ENCODE measurements around the gene FAM227A. TPM values are rescaled to one million over a fixed set of nuclear protein-coding genes. Genes with fewer than 3 reads are reported as not detected.
A peak's percentile ranks its signal among the peaks of the same experiment; 100 is the strongest.

FAM227A gene
- total RNA-seq, 2 experiments from 2014 or later = 0.23 to 0.36 TPM

- peak overlapping the region; percentile 92 for H3K4me3 Mint-ChIP-seq
- no peaks in the 10 kb centered on the region for H3K27me3 Mint-ChIP-seq
- peaks cover 5% of the 10 kb centered on the region for H3K36me3 Mint-ChIP-seq
- peak overlapping the region; percentile 88 for H3K27ac Mint-ChIP-seq
- POLR2A ChIA-PET = interaction anchor here (0.7 to 2.2 kb wide), 12 partner anchors 62 to 885 kb away, joined by 3 to 8 read pairs (median 4); partner anchors contain the start of genes CBY1, NOL12 and TOMM22
- DNase-seq = peak; percentile 51
- H3K9me3 Mint-ChIP-seq = no peaks in the 10 kb centered on the region
- peaks cover 16% of the 10 kb centered on the region for H3K4me1 Mint-ChIP-seq
- peak; percentile 23 for ATAC-seq (ENCODE audit: low read depth)
Observed at GRCh38 chr22:38570779-38571364, 85.3 kb downstream of the FAM227A start.

DNA sequence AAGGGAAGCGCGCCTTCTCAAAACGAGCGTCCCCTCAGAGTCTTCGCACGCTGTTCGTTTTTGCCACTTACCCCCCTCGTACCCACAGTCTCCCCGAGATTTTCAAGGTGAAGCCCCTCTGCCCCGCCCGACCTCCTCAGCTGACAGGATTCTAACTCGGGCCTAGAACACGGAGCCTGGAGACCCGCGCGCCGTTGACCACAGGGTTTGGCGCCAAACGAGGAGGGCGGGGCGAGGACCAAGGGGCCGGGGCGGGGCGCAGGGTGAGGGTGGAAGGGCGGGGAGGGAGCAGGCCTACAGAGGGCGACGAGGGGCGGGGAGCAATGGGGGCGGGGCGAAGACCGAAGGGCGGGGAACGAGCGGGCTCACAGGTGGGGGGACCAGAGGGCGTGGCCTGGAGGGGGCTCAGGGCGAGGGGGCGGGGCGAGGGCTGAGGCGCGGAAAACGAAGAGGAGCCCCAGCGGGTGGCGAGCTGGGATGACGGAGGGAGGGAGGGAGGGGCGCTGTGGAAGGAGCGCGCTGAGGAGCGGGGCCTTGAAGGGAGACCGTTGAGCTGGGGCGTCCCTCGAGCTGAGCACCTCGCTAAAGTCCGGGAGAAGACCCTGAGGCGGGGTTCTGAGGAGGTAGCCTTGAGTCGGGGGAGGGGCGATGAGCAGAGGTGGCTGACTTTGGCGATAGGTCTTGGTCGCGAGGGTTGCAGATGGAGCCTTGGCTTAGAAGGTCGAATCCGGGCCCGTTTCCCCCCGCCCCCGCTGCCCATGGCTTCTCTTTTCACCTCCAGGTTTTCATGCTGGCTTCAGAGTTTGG lies 86.0 kb downstream of the FAM227A start, which contains the start of gene DMC1:
TSS of gene DMC1 (minus strand) at position 212 of the 807 bp plus-strand sequence. CDS start 1,927 bp downstream, outside the sequence.
- peaks cover 7% of the 10 kb centered on the region for H3K36me3 Mint-ChIP-seq
- POLR2A ChIA-PET = interaction anchor here (0.7 to 2.2 kb wide), 13 partner anchors 22 to 884 kb away, joined by 3 to 8 read pairs (median 4); partner anchors contain the start of genes CBY1, NOL12 and TOMM22
- H3K4me1 Mint-ChIP-seq = peaks cover 16% of the 10 kb centered on the region
- H3K27ac Mint-ChIP-seq = peak within 1 kb of the TSS; percentile 97
- peak within 1 kb of the TSS; percentile 92 for H3K4me3 Mint-ChIP-seq
- H3K27me3 Mint-ChIP-seq = no peaks in the 10 kb centered on the region
- peak; percentile 86 for ATAC-seq (ENCODE audit: low read depth)
- no peaks in the 10 kb centered on the region for H3K9me3 Mint-ChIP-seq
- peak; percentile 98 for DNase-seq

GRCh38 chr22:38569181-38569971 lies 86.8 kb downstream of the FAM227A start:
- no peak for DNase-seq
- Mint-ChIP-seq H3K27ac (peak overlapping the region; percentile 97), H3K4me3 (peak overlapping the region; percentile 92), H3K27me3 (no peaks in the 10 kb centered on the region), H3K4me1 (peaks cover 16% of the 10 kb centered on the region), H3K36me3 (peaks cover 7% of the 10 kb centered on the region), H3K9me3 (no peaks in the 10 kb centered on the region)
- no peak for ATAC-seq (ENCODE audit: low read depth)
- POLR2A ChIA-PET = interaction anchor here (0.7 to 2.2 kb wide), 5 partner anchors 21 to 750 kb away, joined by 3 to 7 read pairs (median 4); no protein-coding TSS in a partner anchor

GRCh38 chr22:38567531-38568285 lies 88.5 kb downstream of the FAM227A start:
- Mint-ChIP-seq H3K4me1 (peaks cover 16% of the 10 kb centered on the region), H3K4me3 (no peak overlapping the region), H3K9me3 (no peaks in the 10 kb centered on the region), H3K27ac (no peak overlapping the region), H3K27me3 (no peaks in the 10 kb centered on the region), H3K36me3 (peaks cover 7% of the 10 kb centered on the region)
- ATAC-seq (ENCODE audit: low read depth) (no peak), DNase-seq (no peak)
- POLR2A ChIA-PET = interaction anchor here (0.6 kb wide), 1 partner anchor 30 kb away, joined by 3 read pairs; no protein-coding TSS in a partner anchor

DNA sequence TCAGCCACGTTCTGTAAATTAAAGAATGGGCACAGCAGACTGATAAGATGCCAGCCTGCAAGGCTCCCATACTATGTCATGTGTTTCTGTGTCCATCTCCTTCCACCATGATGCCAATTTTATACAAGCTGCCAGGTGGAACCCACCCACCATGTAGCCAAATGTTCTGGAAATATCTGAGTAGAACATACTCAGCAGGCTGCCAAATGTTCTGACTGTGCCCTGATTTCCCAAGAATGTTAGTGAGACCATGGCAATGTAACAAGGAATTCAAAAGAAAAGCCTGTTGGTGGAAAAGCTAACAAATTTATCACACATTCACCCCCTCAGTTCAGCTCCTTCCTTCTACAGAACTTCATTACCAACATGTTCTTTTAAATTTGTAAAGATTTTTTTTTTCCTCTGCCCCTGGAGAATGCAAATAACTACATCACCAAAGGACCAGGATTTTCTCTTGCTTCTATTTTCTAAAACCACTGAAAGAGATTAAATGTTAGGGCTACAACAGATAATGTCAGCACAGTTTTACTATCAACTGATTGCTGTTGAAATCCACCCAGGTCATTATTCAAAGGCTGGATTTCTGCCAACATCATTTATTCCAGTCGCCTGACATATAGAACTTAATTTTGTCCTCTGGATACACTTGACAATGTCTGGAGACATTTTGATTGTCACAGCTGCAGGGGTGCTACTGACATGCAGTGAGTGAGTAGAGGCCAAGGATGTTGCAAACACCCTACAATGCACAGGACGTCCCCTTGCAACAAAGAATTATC lies 89.3 kb downstream of the FAM227A start:
- peaks cover 11% of the 10 kb centered on the region for H3K36me3 Mint-ChIP-seq
- POLR2A ChIA-PET = no interaction called here
- no peak for ATAC-seq (ENCODE audit: low read depth)
- no peak for DNase-seq
- no peak overlapping the region for H3K4me3 Mint-ChIP-seq
- H3K27me3 Mint-ChIP-seq = no peaks in the 10 kb centered on the region
- H3K4me1 Mint-ChIP-seq = peaks cover 16% of the 10 kb centered on the region
- no peak overlapping the region for H3K27ac Mint-ChIP-seq
- no peaks in the 10 kb centered on the region for H3K9me3 Mint-ChIP-seq

DNA sequence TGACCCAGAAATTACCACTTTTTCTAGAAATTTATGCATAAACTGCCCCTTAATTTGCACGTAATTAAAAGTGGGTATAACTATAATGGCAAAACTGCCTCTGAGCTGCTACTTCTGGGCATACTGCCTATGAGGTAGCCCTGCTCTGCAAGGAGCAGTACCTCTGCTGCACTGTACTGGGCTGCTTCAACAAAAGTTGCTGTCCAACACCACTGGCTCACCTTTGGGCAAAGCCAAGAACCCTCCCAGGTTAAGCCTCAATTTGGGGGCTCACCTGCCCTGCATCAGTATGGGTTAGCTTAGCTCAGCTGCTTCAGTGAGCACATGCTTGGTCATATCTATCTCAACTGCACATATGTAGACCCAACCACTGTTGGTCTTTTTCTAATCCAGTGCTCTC lies 90.8 kb downstream of the FAM227A start:
- Mint-ChIP-seq H3K27ac (no peak overlapping the region), H3K27me3 (no peaks in the 10 kb centered on the region), H3K9me3 (no peaks in the 10 kb centered on the region), H3K4me3 (no peak overlapping the region), H3K4me1 (peaks cover 6% of the 10 kb centered on the region), H3K36me3 (peaks cover 14% of the 10 kb centered on the region)
- DNase-seq = no peak
- POLR2A ChIA-PET = no interaction called here
- ATAC-seq (ENCODE audit: low read depth) = no peak

DNA sequence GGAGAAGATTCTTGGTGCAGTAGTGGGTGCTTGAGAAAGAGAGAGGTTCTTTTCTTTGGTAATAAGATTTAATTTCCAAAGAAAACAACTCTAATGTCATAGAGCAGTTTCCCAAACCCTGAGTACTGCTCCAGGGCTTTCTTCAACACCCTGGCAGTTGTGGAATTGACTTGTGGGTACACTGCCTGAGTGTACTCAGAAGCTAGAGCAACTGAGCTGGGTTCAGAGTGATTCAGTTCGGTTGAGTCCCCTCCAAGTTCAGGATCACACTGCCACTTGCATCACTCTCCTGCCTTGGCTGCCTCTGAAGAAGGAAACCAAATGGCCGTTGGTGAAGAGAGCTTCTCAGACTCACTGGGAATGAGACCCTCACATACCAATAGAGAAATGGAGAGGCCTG lies 91.5 kb downstream of the FAM227A start:
- H3K4me1 Mint-ChIP-seq = peaks cover 3% of the 10 kb centered on the region
- ATAC-seq (ENCODE audit: low read depth) (no peak), DNase-seq (no peak)
- peaks cover 14% of the 10 kb centered on the region for H3K36me3 Mint-ChIP-seq
- no peak overlapping the region for H3K4me3 Mint-ChIP-seq
- POLR2A ChIA-PET = no interaction called here
- no peak overlapping the region for H3K27ac Mint-ChIP-seq
- H3K27me3 Mint-ChIP-seq = no peaks in the 10 kb centered on the region
- no peaks in the 10 kb centered on the region for H3K9me3 Mint-ChIP-seq

GRCh38 chr22:38554281-38554680 lies 101.9 kb downstream of the FAM227A start:
- Mint-ChIP-seq H3K36me3 (peaks cover 9% of the 10 kb centered on the region), H3K27me3 (no peaks in the 10 kb centered on the region), H3K4me1 (no peaks in the 10 kb centered on the region), H3K9me3 (no peaks in the 10 kb centered on the region), H3K27ac (no peak overlapping the region), H3K4me3 (no peak overlapping the region)
- no peak for ATAC-seq (ENCODE audit: low read depth)
- POLR2A ChIA-PET = no interaction called here
- DNase-seq = no peak

DNA sequence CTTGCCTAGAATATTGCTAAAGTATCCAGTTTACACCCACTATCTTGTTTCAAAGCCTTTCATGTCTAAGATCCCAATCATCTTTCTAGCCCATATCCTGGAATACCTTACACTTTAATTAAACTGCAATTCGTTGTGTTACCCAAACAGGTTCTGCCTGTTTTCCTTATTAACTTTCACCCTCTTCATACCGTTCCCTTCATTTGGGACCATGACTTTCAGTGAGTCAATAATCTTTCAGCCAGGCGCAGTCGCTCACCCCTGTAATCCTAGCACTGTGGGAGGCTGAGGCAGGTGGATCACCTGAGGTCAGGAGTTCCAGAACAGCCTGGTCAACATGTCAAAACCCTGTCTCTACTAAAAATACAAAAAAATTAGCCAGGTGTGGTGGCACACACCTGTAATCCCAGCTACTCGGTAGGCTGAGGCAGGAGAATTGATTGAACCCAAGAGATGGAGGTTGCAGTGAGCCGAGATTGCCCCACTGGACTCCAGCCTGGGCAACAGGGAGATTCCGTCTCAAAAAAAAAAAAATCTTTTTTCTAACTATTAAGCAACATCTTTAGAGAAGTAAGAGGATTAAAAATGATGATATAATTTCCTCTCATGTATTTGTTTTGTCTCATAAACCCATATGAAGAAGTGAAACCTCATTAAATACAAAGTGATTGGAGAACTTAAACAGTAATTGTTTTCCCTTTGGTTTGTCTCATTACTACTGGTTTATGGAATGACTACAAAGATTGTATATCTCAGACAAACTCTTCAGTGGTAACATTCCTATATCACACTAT lies 106.9 kb downstream of the FAM227A start:
- DNase-seq = no peak
- POLR2A ChIA-PET = interaction anchor here (0.8 kb wide), 1 partner anchor 21 kb away, joined by 4 read pairs; the partner anchor contains the start of gene DMC1
- Mint-ChIP-seq H3K4me1 (no peaks in the 10 kb centered on the region), H3K36me3 (peaks cover 24% of the 10 kb centered on the region), H3K27me3 (no peaks in the 10 kb centered on the region), H3K9me3 (peaks cover 4% of the 10 kb centered on the region), H3K4me3 (no peak overlapping the region), H3K27ac (no peak overlapping the region)
- ATAC-seq (ENCODE audit: low read depth) = no peak

DNA sequence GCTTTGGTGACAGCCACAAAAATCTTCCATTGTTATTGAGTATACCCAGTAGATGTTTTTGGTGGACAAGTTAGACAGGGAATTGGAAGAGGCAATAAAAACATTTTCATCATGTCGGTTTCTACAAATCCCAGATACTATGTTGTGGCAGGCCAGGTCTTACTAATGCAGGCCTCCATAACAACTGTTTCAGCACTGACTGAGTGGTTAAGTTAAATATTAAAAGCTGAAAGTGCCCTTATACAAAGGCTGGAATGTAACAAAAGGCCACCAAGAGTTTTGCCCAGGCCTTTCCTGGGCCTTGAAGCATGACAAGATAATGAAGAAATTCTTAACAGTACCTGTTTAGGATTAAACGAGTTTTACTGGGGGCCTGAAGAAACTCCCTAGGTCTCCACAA lies 115.5 kb downstream of the FAM227A start:
- POLR2A ChIA-PET = no interaction called here
- Mint-ChIP-seq H3K4me1 (no peaks in the 10 kb centered on the region), H3K9me3 (peaks cover 14% of the 10 kb centered on the region), H3K36me3 (peaks cover 29% of the 10 kb centered on the region), H3K27me3 (no peaks in the 10 kb centered on the region), H3K4me3 (no peak overlapping the region), H3K27ac (no peak overlapping the region)
- ATAC-seq (ENCODE audit: low read depth) = no peak
- no peak for DNase-seq

DNA sequence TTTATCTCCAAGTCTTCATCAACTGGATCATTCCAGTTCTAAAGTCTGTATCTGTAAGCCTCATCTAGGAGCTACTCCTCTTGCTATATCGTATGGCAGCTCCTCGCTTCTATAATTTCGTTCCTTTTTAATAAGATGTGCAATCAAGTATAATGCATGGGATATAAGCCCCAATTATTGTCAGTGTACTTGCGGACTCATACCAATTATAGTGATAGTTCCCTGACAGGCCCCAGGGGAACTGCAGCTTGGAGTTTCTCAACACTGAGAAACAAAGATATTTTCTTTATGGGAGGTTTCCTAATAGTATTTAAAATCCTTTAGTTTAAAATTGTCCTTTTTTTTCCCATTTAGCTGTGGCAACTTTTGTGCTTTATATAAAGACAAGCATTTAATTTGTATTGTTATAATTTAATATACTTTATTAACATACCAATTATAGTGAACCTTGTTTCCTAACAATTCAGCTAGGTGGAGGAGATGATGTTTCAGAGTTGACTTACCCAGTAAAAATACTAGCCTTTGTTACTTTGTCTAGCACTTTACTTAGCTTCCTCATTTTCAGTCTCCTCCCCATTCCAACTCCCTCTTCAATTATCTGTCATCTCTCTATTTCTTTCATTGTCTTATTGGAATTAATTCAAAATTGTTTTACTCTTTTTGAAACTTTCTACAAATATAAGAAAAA lies 124.8 kb downstream of the FAM227A start:
- Mint-ChIP-seq H3K27me3 (no peaks in the 10 kb centered on the region), H3K4me3 (peak overlapping the region; percentile 62), H3K4me1 (peaks cover 11% of the 10 kb centered on the region), H3K9me3 (no peaks in the 10 kb centered on the region), H3K27ac (peak overlapping the region; percentile 88), H3K36me3 (peaks cover 6% of the 10 kb centered on the region)
- DNase-seq = no peak
- POLR2A ChIA-PET = interaction anchor here (1.0 to 1.5 kb wide), 5 partner anchors 8 to 133 kb away, joined by 3 to 5 read pairs (median 3); no protein-coding TSS in a partner anchor
- ATAC-seq (ENCODE audit: low read depth) = peak; percentile 21
